ENCODE results near the gene FTCD.

GRCh38 chr21:46129846-46130651, 25.3 kb downstream of the FTCD start:
- TF ChIP-seq CTCF (IDR thresholded peaks at IDR 0.05 in 8 of 11, conservative IDR thresholded peaks at IDR 0.05 in 3 of 11) (no peak), POLR2A (IDR thresholded peaks at IDR 0.05) (no peak), POLR2AphosphoS5 (IDR thresholded peaks at IDR 0.05) (no peak)
